ENCODE measurements around the gene LYSMD4. TPM values are rescaled to one million over a fixed set of nuclear protein-coding genes. Genes with fewer than 3 reads are reported as not detected.

LYSMD4 gene
- total RNA-seq, 1 donor from 2014 or later = 4.3 TPM

Other genes starting within 250 kb of the LYSMD4 start
- 13.0 and 30.2 TPM in 2 replicates for gene MEF2A, start 167.5 kb downstream of the LYSMD4 start, total RNA-seq

Measured in epithelial cell of proximal tubule (primary cell).